ENCODE results near the gene RNF187.

Gene RNF187

DNA sequence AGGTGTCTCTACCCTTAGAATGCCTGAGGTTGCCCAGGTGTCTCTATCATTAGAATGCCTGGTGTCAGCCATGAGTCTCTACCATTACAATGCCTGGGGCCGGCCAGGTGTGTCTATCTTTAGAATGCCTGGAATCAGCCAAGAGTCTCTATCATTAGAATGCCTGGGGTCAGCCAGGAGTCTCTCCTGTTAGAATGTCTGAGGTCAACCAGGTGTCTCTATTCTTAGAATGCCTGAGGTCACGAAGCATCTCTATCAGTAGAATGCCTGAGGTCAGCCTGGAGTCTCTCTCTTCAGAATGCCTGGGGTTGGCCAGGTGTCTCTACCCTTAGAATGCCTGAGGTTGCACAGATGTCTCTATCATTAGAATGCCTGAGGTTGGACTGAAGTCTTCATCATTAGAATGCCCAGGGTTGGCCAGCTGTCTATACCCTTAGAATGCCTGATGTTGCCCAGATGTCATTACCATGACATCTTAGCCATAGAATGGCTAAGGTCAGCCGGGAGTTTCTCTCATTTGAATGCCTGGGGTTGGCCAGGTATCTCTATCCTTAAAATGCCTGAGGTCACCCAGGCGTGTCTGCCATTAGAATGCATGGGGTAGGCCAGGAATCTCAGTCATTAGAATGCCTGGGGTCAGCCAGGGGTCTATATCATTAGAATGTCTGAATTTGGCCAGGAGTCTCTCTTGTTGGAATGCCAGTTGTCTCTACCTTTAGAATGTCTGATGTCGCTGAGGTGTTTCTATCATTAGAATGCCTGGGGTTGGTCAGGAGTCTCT, 44.0 kb downstream of the RNF187 start:
- DNase-seq (ENCODE audit: extremely low read depth, low read depth): no peak
- TF ChIP-seq CTCF (IDR thresholded peaks at IDR 0.05; ENCODE audit: low read depth, low read length): no peak

- no peak for TF ChIP-seq CTCF (IDR thresholded peaks at IDR 0.05; ENCODE audit: low read depth, low read length)
- DNase-seq (ENCODE audit: extremely low read depth, low read depth): no peak
These were observed 51.6 kb downstream of the RNF187 start for GRCh38 chr1:228538831-228539230.

- no peak for DNase-seq (ENCODE audit: extremely low read depth, low read depth)
- TF ChIP-seq CTCF (IDR thresholded peaks at IDR 0.05; ENCODE audit: low read depth, low read length): no peak
These were observed 53.2 kb downstream of the RNF187 start for GRCh38 chr1:228540161-228540917.

- DNase-seq (ENCODE audit: extremely low read depth, low read depth): no peak
- no peak for TF ChIP-seq CTCF (IDR thresholded peaks at IDR 0.05; ENCODE audit: low read depth, low read length)
These were observed 54.5 kb downstream of the RNF187 start for GRCh38 chr1:228541725-228542124.

GRCh38 chr1:228542376-228542775, 55.2 kb downstream of the RNF187 start:
- no peak for TF ChIP-seq CTCF (IDR thresholded peaks at IDR 0.05; ENCODE audit: low read depth, low read length)
- no peak for DNase-seq (ENCODE audit: extremely low read depth, low read depth)

DNA sequence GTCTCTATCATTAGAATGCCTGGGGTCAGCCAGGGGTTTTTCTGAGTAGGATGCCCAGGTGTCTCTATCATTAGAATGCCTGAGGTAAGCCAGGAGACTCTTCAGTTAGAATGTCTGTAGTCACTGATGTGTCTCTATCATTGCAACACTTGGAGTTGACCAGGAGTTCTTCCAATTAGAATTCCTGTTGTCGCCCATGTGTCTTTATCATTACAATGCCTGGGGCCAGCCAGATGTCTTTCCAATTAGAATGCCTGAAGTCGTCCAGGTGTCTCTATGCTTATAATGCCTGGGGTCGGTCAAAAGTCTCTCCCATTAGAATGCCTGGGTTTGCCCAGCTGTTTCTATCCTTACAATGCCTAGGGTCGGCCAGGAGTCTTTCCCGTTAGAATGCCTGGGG, 55.8 kb downstream of the RNF187 start:
- DNase-seq (ENCODE audit: extremely low read depth, low read depth): no peak
- no peak for TF ChIP-seq CTCF (IDR thresholded peaks at IDR 0.05; ENCODE audit: low read depth, low read length)

GRCh38 chr1:228543396-228543795, 56.2 kb downstream of the RNF187 start:
- TF ChIP-seq CTCF (IDR thresholded peaks at IDR 0.05; ENCODE audit: low read depth, low read length): no peak
- DNase-seq (ENCODE audit: extremely low read depth, low read depth): no peak

All from AG09319 (cell line).